Stimulated activated CD4-positive, alpha-beta T cell treated with anti-CD3 and anti-CD28 coated beads, TNF-alpha, amount 100 ng/mL, for 24 hours (primary cell): ENCODE results near the gene CPSF4L.

Experiments
- DNase-seq, 3 experiments: peaks; one replicate each; pipeline ENCODE4 v3.0.0-alpha.2; 2020; ENCODE audit warnings: low read depth in 3 of 3

Gene CPSF4L

GRCh38 chr17:73289549-73290254 is 28.0 kb upstream of the CPSF4L start:
- DNase-seq: no peak

GRCh38 chr17:73288534-73289302 is 27.0 kb upstream of the CPSF4L start:
- DNase-seq: no peak

GRCh38 chr17:73286863-73287296 is 25.2 kb upstream of the CPSF4L start:
- no peak for DNase-seq

- no peak for DNase-seq
Measured at GRCh38 chr17:73285916-73286862, 24.5 kb upstream of the CPSF4L start.

GRCh38 chr17:73285603-73285908 is 23.9 kb upstream of the CPSF4L start:
- no peak for DNase-seq

GRCh38 chr17:73284906-73285602 is 23.4 kb upstream of the CPSF4L start:
- DNase-seq: no peak

GRCh38 chr17:73284354-73284753 is 22.7 kb upstream of the CPSF4L start:
- DNase-seq: no peak

- DNase-seq: no peak
Measured at GRCh38 chr17:73283841-73284282, 22.2 kb upstream of the CPSF4L start.

GRCh38 chr17:73283250-73283649 is 21.6 kb upstream of the CPSF4L start:
- no peak for DNase-seq

GRCh38 chr17:73282629-73283028 is 20.9 kb upstream of the CPSF4L start:
- no peak for DNase-seq

GRCh38 chr17:73281928-73282327 is 20.2 kb upstream of the CPSF4L start:
- DNase-seq: no peak

GRCh38 chr17:73280191-73280590 is 18.5 kb upstream of the CPSF4L start:
- DNase-seq: no peak

- no peak for DNase-seq
Measured at GRCh38 chr17:73279704-73280103, 18.0 kb upstream of the CPSF4L start.

GRCh38 chr17:73278465-73279453 is 17.1 kb upstream of the CPSF4L start:
- DNase-seq: no peak

- DNase-seq: no peak
Measured at GRCh38 chr17:73278049-73278464, 16.4 kb upstream of the CPSF4L start.

- no peak for DNase-seq
Measured at GRCh38 chr17:73274490-73274889, 12.8 kb upstream of the CPSF4L start.

GRCh38 chr17:73272906-73273218 is 11.2 kb upstream of the CPSF4L start:
- DNase-seq: no peak

GRCh38 chr17:73271072-73271471 is 9.4 kb upstream of the CPSF4L start:
- DNase-seq: no peak

GRCh38 chr17:73269791-73270190 is 8.1 kb upstream of the CPSF4L start:
- DNase-seq: no peak

- DNase-seq: no peak
Measured at GRCh38 chr17:73269329-73269615, 7.6 kb upstream of the CPSF4L start.
